GM19238 (cell line): ENCODE measurements around the gene LYPD1.
A peak's percentile ranks its signal among the peaks of the same experiment; 100 is the strongest.
"Not testable (repeated sequence)": the region's sequence is repeated elsewhere in the genome, so short reads cannot be mapped to it uniquely, and the experiment has no call there.

Experiments used
- DNase-seq: peaks from one replicate; pipeline ENCODE4 v3.0.0; 2011; ENCODE audit warnings: low spot score; ENCODE audit not compliant: insufficient read length

LYPD1 gene, protein sequence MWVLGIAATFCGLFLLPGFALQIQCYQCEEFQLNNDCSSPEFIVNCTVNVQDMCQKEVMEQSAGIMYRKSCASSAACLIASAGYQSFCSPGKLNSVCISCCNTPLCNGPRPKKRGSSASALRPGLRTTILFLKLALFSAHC

GRCh38 chr2:132669908-132670495, at the start of gene LYPD1:
Gene LYPD1 (minus strand): TSS chr2:132670205. CDS start chr2:132669932, 273 bp downstream.
- DNase-seq = no peak

DNA sequence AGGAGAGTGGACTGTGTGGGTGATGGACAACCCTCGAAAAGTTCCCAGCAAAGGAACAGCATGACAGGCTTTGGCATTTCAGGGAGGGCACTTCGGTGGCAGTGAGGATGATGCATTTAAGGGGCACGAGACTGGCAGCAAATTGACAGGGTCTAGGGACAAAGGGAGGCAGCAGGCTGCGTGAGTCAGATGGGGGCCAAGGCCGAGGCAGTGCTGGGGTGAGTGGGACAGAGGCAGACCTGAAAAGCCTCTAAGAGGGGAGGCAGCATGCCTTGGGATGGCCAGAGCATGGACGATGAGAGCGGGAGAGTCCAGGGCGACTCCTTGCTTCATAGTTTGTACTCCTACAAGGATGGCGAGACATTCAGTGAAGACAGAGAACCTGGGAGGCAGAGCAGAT, 49.5 kb upstream of the LYPD1 start:
- DNase-seq = no peak

- DNase-seq = no peak
Measured at GRCh38 chr2:132716954-132717353, 46.9 kb upstream of the LYPD1 start.

- DNase-seq = peak; percentile 10
Measured at GRCh38 chr2:132715386-132716351, 45.7 kb upstream of the LYPD1 start.

DNA sequence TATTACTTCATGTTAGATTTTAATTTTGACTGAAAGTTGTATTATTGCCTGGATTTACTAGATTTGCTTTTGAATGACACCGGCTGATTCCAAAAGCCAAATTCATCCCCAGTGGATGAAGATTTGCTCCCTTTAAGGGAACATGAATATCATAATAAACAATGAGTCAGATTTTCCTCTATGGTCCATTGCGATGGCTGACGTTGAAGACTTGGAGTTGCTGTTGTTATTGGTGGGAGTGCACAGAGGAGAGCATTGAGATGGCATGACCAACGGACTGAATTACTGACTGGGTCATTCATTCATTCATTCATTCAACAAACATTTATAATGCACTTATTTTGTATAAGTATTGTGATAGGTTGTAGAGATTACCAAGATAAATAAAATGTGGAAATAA, 33.4 kb upstream of the LYPD1 start:
- no peak for DNase-seq

DNA sequence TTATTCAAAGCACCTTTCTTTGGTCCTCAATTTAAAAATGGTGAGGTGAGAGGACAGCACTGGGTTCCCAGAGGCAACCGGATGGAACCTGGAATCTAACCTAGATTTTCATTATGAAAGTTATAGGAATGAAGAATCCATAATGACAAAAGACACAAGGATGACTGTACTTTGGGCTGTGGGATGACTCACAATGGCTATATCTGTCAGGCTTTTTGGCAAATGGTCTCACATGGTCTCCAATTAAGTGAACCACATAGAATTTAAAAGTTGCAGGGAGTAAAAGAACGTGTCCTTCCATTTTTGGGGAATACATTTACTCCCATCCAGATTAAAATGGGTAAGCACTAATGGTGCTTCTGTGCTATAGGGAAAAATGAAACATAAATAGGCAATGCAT, 31.8 kb upstream of the LYPD1 start:
- no peak for DNase-seq

- not testable (repeated sequence) for DNase-seq
Measured at GRCh38 chr2:132699802-132700201, 29.8 kb upstream of the LYPD1 start.

- DNase-seq = not testable (repeated sequence)
Measured at GRCh38 chr2:132698347-132698746, 28.3 kb upstream of the LYPD1 start.

GRCh38 chr2:132697556-132698205, 27.7 kb upstream of the LYPD1 start:
- DNase-seq = no peak

DNA sequence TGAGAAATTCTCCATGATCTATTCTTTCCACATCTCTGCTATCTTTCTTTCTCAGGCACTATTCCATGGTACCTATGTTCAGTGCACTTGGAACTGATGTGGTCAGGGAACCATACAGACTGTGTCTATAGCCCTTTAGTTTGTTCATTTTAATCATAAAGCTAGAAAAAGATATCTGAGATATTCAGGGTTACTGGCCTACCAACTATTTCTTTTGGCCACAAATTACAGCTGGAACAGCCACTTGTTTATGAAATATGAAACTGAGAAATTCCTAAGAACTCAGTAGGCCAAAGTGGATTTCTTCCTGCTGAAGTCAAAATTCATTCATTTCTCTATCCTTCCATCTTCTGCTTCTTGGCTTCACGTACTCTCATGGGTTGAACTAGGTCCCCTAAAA, 22.8 kb upstream of the LYPD1 start:
- DNase-seq = no peak

- no peak for DNase-seq
Measured at GRCh38 chr2:132691556-132691955, 21.6 kb upstream of the LYPD1 start.

- DNase-seq = no peak
Measured at GRCh38 chr2:132690664-132691303, 20.8 kb upstream of the LYPD1 start.

GRCh38 chr2:132681766-132682165, 11.8 kb upstream of the LYPD1 start:
- DNase-seq = no peak

DNA sequence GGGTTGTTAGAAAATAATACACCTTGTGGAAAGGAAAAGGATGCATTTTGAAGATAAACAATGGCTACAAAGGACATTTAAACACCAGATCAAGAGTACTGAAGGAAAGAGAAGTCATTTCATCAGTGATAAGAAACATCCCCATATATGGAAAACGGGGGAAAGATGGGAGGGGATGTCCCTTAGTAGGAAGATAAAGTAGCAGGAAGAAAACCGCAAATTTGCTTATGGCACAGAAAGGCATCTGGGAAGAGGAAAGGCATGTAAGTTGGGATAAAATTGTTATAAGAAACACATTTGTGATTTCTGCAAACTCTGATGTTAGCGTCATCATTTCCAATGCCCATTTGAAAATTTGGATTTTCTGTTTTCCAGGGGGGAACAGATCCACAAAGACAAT, 10.5 kb upstream of the LYPD1 start:
- no peak for DNase-seq

DNA sequence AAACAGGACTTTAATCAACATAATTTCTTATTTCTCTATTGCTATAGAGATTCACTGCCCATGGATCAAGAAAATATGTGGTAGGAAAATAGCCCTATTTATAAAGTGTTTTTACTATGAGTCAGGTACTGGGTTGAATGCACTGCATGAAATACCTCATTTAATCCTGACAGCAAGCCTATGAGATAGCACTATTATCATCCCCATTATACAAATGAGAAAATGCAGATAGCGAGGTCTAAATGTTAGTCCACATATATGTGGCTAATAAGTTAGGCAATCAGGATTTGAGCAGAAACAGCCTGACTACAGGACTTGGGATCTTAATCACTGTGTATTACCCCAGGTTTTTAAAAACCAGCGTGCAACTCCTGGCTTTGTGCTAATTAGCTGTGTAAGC, 8.5 kb upstream of the LYPD1 start:
- DNase-seq = no peak

DNA sequence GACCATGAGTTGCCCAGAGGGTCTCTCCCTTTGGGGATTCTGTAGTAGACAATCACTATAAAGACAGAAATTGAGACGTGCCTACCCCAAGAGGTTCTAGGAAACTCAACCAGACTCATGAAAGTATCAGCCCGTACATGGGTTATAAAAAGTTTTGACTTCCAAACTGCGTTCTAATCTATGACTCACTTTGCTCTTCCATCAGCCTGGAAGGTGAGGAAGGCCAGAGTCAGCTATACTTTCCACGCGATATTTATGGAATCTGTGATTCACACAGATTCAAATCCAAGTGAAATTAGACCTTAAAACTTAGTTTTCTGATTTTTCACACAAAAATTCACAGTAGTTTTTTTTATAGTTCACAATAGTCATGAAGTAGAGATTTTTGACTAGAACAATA, 7.7 kb upstream of the LYPD1 start:
- no peak for DNase-seq

DNA sequence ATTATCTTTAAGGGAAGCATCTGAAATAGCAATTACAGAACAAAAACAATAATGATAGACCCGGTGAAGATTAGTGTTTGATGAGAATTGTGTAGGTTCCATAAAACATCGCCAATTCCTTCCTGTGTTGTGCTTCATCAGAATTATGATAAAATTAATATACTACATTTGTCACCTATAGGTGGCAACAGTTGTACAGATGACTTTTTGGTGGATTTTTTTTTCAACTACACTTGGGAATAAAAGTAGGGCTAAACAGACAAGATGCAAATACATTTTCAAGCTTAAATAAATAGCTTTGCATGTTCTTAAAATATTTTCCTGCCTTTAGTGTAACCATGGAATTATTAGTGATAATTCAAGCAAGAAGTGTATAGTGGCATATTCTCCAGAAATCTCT, 7.0 kb upstream of the LYPD1 start:
- no peak for DNase-seq

GRCh38 chr2:132671151-132671835, 1.3 kb upstream of the LYPD1 start:
- DNase-seq = no peak

GRCh38 chr2:132670496-132671150, 618 bp upstream of the LYPD1 start:
- no peak for DNase-seq
